ENCODE results near the gene VSTM5.

The VSTM5 gene

GRCh38 chr11:93784145-93784934 is 66.1 kb downstream of the VSTM5 start, which contains the start of gene MED17:
Gene MED17 (plus strand): TSS chr11:93784282. CDS start chr11:93784514, 232 bp downstream.
- peak; percentile 98 for ATAC-seq
- TF ChIP-seq ZNF565 (CRISPR knock-in tag; conservative IDR thresholded peaks at IDR 0.05; ENCODE audit: low read depth) (no peak), POU6F1 (CRISPR knock-in tag; IDR thresholded peaks at IDR 0.05; ENCODE audit: borderline replicate concordance, low read depth) (no peak), PPARA (CRISPR knock-in tag; IDR thresholded peaks at IDR 0.05; ENCODE audit: borderline replicate concordance) (no peak), ESRRG (CRISPR knock-in tag; IDR thresholded peaks at IDR 0.05) (no peak), CSRNP3 (CRISPR knock-in tag; IDR thresholded peaks at IDR 0.05) (no peak), PATZ1 (CRISPR knock-in tag; IDR thresholded peaks at IDR 0.05; ENCODE audit: borderline replicate concordance) (no peak)

GRCh38 chr11:93783765-93784144 is 66.7 kb downstream of the VSTM5 start:
- TF ChIP-seq ESRRG (CRISPR knock-in tag; IDR thresholded peaks at IDR 0.05) (no peak), ZFP3 (CRISPR knock-in tag; IDR thresholded peaks at IDR 0.05) (no peak), TSHZ2 (CRISPR knock-in tag; IDR thresholded peaks at IDR 0.05) (no peak), ZC3H10 (CRISPR knock-in tag; IDR thresholded peaks at IDR 0.05) (no peak), TCF4 (CRISPR knock-in tag; IDR thresholded peaks at IDR 0.05; ENCODE audit: borderline replicate concordance) (no peak), CSDC2 (CRISPR knock-in tag; IDR thresholded peaks at IDR 0.05) (no peak), PPARA (CRISPR knock-in tag; IDR thresholded peaks at IDR 0.05; ENCODE audit: borderline replicate concordance) (no peak), POU6F1 (CRISPR knock-in tag; IDR thresholded peaks at IDR 0.05; ENCODE audit: borderline replicate concordance, low read depth) (no peak), SNAI2 (CRISPR knock-in tag; IDR thresholded peaks at IDR 0.05) (no peak), ZNF8 (CRISPR knock-in tag; IDR thresholded peaks at IDR 0.05) (no peak), PATZ1 (CRISPR knock-in tag; IDR thresholded peaks at IDR 0.05; ENCODE audit: borderline replicate concordance) (no peak)
- ATAC-seq, result peak; percentile 65

GRCh38 chr11:93783362-93783761 is 67.1 kb downstream of the VSTM5 start:
- ATAC-seq, result no peak
- TF ChIP-seq CREB5 (CRISPR knock-in tag; IDR thresholded peaks at IDR 0.05; ENCODE audit: low read depth) (no peak), SNAI2 (CRISPR knock-in tag; IDR thresholded peaks at IDR 0.05) (no peak), CSDC2 (CRISPR knock-in tag; IDR thresholded peaks at IDR 0.05) (no peak), ZNF70 (CRISPR knock-in tag; IDR thresholded peaks at IDR 0.05) (no peak), CSRNP3 (CRISPR knock-in tag; IDR thresholded peaks at IDR 0.05) (no peak), TCF4 (CRISPR knock-in tag; IDR thresholded peaks at IDR 0.05; ENCODE audit: borderline replicate concordance) (no peak), ZFP3 (CRISPR knock-in tag; IDR thresholded peaks at IDR 0.05) (no peak), TSHZ2 (CRISPR knock-in tag; IDR thresholded peaks at IDR 0.05) (no peak), ARNTL (CRISPR knock-in tag; IDR thresholded peaks at IDR 0.05; ENCODE audit: borderline replicate concordance, low read depth) (no peak), PPARA (CRISPR knock-in tag; IDR thresholded peaks at IDR 0.05; ENCODE audit: borderline replicate concordance) (no peak)

Measured in SK-N-SH treated with all-trans-retinoic acid at 6 μM for 48 hours (cell line).